Stimulated activated naive CD4-positive, alpha-beta T cell (primary cell): ENCODE measurements around the gene TAGLN2.

Experiments
- DNase-seq, 6 experiments: peaks; one replicate each; lab custom pipeline; 2025; lab: John Stamatoyannopoulos, UW

TAGLN2 gene

DNA sequence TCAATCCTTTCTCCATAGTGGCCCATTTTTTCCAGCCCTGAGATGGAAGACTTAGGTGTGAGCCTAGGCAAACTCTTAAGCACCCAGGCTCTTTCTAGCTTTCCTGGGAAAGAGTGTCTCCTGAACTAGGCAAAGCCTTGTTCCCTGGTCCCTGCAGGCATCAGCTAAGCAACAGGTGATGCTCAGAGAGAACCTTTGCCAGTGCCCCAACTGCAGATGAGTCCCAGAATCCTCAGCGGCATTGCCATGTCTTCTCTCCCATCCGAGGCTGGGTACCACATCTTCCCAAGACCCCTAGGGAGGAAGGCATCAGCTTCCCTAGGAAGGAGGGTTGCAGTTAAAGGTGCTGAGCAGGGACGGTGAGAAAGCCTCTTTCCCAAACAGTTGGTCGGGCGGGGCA, 54.6 kb downstream of the TAGLN2 start:
- no peak for DNase-seq

DNA sequence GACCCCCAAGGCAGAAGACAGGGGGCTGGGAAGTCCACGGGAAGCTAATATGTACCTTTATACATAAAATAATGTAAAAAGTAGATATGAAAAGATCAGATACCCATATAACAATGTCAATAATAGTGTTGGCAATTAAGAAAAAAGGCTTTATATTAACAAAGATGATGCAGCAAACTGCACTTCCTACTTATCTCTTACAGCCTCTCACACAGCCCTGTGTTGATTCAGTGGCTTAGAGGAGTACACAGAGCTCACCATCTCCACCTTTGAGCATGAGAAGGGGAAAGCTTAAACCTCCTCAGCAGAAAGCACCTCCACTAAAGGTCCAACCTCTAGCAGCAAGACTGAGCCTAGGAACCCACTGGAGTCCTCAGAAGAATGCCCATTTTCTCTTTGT, 55.7 kb downstream of the TAGLN2 start:
- no peak for DNase-seq

DNA sequence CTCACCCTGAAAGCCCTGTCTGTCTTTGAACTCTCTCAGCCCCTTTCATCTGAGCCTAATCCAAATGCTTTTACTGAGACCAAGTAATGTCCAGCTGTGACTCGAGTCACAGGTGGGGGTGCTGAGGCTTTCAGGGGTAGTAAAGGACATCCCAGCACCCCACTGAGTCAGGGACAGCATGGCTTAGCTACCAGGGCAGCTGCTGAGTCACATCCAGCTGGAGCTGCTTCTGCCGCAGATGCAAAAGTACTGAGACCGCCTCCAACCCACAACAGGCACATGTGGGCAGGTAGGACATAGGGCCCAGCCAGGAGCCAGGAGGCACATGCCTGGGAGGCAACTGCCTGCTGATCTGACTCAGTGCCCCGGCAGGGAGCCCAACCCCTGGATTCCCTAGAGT, 56.1 kb downstream of the TAGLN2 start:
- no peak for DNase-seq

DNA sequence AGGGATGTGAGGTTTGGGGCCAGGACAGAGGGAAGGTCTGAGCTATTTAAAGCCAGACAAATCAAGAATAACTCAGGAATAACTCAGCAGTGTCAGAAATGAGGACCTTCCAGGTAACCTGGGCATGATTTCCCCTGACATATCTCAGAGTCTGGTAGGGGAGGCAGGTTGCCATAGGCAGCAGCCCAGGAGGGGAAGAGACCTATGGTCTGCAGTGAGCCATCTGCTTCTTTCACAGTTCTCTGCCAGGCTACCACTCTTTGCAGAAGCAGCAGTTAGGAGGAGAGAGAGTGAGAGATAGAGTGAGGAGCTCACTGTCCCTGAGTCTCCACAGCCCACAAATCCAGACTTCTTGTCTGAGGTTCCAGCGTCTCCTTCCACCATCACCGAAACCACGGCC, 56.5 kb downstream of the TAGLN2 start:
- DNase-seq = no peak
